Trophoblast cell (in vitro differentiated cells and primary cell): ENCODE data around the gene HMCN2.

Source experiments
- DNase-seq, 2 donors: peaks; one replicate each; pipeline ENCODE4 v3.0.0-alpha.2; 2016
- H2AFZ ChIP-seq: 2 replicates; pipeline ENCODE4 v1.6.1; 2013; ENCODE audit warnings: low read length, moderate library complexity, mild to moderate bottlenecking; ENCODE audit not compliant: insufficient read depth, poor library complexity
- H2AK5ac ChIP-seq: 2 replicates; pipeline ENCODE4 v1.6.1; 2013; ENCODE audit warnings: mild to moderate bottlenecking, low read length
- H2BK120ac ChIP-seq: 2 replicates; pipeline ENCODE4 v1.6.1; 2013; ENCODE audit warnings: low read length, mild to moderate bottlenecking, moderate library complexity; ENCODE audit not compliant: insufficient read depth, poor library complexity
- H2BK12ac ChIP-seq: 2 replicates; pipeline ENCODE4 v1.6.1; 2013; ENCODE audit warnings: mild to moderate bottlenecking, low read length, moderate library complexity
- H2BK5ac ChIP-seq: 2 replicates; pipeline ENCODE4 v1.6.1; 2013; ENCODE audit warnings: low read length, low read depth, moderate library complexity, mild to moderate bottlenecking; ENCODE audit not compliant: poor library complexity
- H3K14ac ChIP-seq: 2 replicates; pipeline ENCODE4 v1.6.1; 2013; ENCODE audit warnings: mild to moderate bottlenecking, low read length
- H3K18ac ChIP-seq: 2 replicates; pipeline ENCODE4 v1.6.1; 2013; ENCODE audit warnings: mild to moderate bottlenecking, low read length
- H3K23ac ChIP-seq: 2 replicates; pipeline ENCODE4 v1.6.1; 2013; ENCODE audit warnings: low read length
- H3K27ac ChIP-seq: 2 replicates; pipeline ENCODE4 v1.5.1; 2013; ENCODE audit warnings: low read depth, mild to moderate bottlenecking, inconsistent platforms, low read length, moderate library complexity
- H3K27me3 ChIP-seq: 2 replicates; pipeline ENCODE4 v1.6.1; 2013; ENCODE audit warnings: inconsistent platforms, mild to moderate bottlenecking, low read length, moderate library complexity; ENCODE audit not compliant: insufficient read depth
- H3K36me3 ChIP-seq, 2 experiments: 1 replicate in 1 of 2; 2 replicates in 1 of 2; pipeline ENCODE4 v1.6.1; 2013; ENCODE audit warnings: low read length in 2 of 2, mild to moderate bottlenecking in 2 of 2, moderate library complexity in 1 of 2; ENCODE audit not compliant: insufficient read depth in 2 of 2, control insufficient read depth in 1 of 2
- H3K4ac ChIP-seq: 2 replicates; pipeline ENCODE4 v1.6.1; 2013; ENCODE audit warnings: low read depth, mild to moderate bottlenecking, low read length, moderate library complexity
- H3K4me1 ChIP-seq, 2 experiments: 1 replicate in 1 of 2; 2 replicates in 1 of 2; pipeline ENCODE4 v1.6.1; 2013; ENCODE audit warnings: low read length in 2 of 2, mild to moderate bottlenecking in 2 of 2, moderate library complexity in 1 of 2; ENCODE audit not compliant: insufficient read depth in 2 of 2, control insufficient read depth in 1 of 2
- H3K4me2 ChIP-seq: 2 replicates; pipeline ENCODE4 v1.6.1; 2013; ENCODE audit warnings: inconsistent platforms, mild to moderate bottlenecking, low read length, moderate library complexity
- H3K4me3 ChIP-seq: 2 replicates; pipeline ENCODE4 v1.5.1; 2013; ENCODE audit warnings: mild to moderate bottlenecking, low read depth, low read length, inconsistent platforms
- H3K79me1 ChIP-seq: one replicate; pipeline ENCODE4 v1.6.1; 2013; ENCODE audit warnings: low read length
- H3K79me2 ChIP-seq: 2 replicates; pipeline ENCODE4 v1.6.1; 2013; ENCODE audit warnings: low read length, mild to moderate bottlenecking; ENCODE audit not compliant: control insufficient read depth, insufficient read depth, poor library complexity
- H3K9ac ChIP-seq: 2 replicates; pipeline ENCODE4 v1.6.1; 2013; ENCODE audit warnings: mild to moderate bottlenecking, low read length
- H3K9me3 ChIP-seq: 2 replicates; pipeline ENCODE4 v1.6.1; 2013; ENCODE audit warnings: low read depth, mild to moderate bottlenecking, control low read depth, inconsistent platforms, low read length; ENCODE audit not compliant: insufficient read depth
- H4K12ac ChIP-seq: 2 replicates; pipeline ENCODE4 v1.6.1; 2013; ENCODE audit warnings: low read depth, mild to moderate bottlenecking, low read length, moderate library complexity
- H4K8ac ChIP-seq: 2 replicates; pipeline ENCODE4 v1.6.1; 2013; ENCODE audit warnings: low read depth, mild to moderate bottlenecking, low read length, moderate library complexity
- H4K91ac ChIP-seq: one replicate; pipeline ENCODE4 v1.6.1; 2013; ENCODE audit warnings: low read depth, mild to moderate bottlenecking, low read length, moderate library complexity
- WGBS: extraction: QIAGEN DNeasy Blood & Tissue Kit; methylation state at CpG from one replicate; pipeline ENCODE4 v1.1.7; 2013; ENCODE audit warnings: missing lambda C conversion rate; ENCODE audit not compliant: insufficient read length, insufficient coverage; ENCODE audit errors: extremely low coverage; 5-methylcytosine and 5-hydroxymethylcytosine counted together

HMCN2 gene

GRCh38 chr9:130304643-130305042, 39.1 kb downstream of the HMCN2 start:
- WGBS, result no CpG with 5 or more reads among the region's 19 CpGs
- H3K27me3 ChIP-seq, result no peaks in the 10 kb centered on the region

GRCh38 chr9:130305381-130305780, 39.8 kb downstream of the HMCN2 start:
- Histone ChIP-seq H3K4me2 (no peak overlapping the region), H2AK5ac (no peak overlapping the region), H2AFZ (no peak overlapping the region), H3K9me3 (peaks cover 4% of the 10 kb centered on the region), H3K27ac (no peak overlapping the region), H4K12ac (no peak overlapping the region), H3K27me3 (no peaks in the 10 kb centered on the region), H4K91ac (no peak overlapping the region), H2BK120ac (no peak overlapping the region), H3K14ac (no peak overlapping the region), H3K23ac (no peak overlapping the region), H3K9ac (no peak overlapping the region), H3K36me3 (peaks cover 0 to 3% of the 10 kb centered on the region in 2 experiments), H2BK5ac (no peak overlapping the region), H3K79me1 (no peaks in the 10 kb centered on the region), H2BK12ac (no peak overlapping the region), H3K18ac (no peak overlapping the region), H4K8ac (no peak overlapping the region), H3K79me2 (no peaks in the 10 kb centered on the region), H3K4ac (no peak overlapping the region), H3K4me3 (no peak overlapping the region), H3K4me1 (peaks cover 0 to 3% of the 10 kb centered on the region in 2 experiments)
- WGBS, result no CpG with 5 or more reads among the region's 4 CpGs
- no peak for DNase-seq

More at GRCh38 chr9:130304643-130305042, 39.1 kb downstream of the HMCN2 start:
- Histone ChIP-seq H2BK5ac (no peak overlapping the region), H3K4me3 (no peak overlapping the region), H4K12ac (no peak overlapping the region), H3K4ac (no peak overlapping the region), H3K79me2 (no peaks in the 10 kb centered on the region), H3K18ac (no peak overlapping the region), H4K8ac (no peak overlapping the region), H2AFZ (no peak overlapping the region), H4K91ac (no peak overlapping the region), H3K14ac (no peak overlapping the region), H2BK12ac (no peak overlapping the region), H3K36me3 (peaks cover 0 to 5% of the 10 kb centered on the region in 2 experiments), H2AK5ac (no peak overlapping the region), H3K4me2 (no peak overlapping the region), H3K79me1 (no peaks in the 10 kb centered on the region), H2BK120ac (no peak overlapping the region), H3K27ac (no peak overlapping the region), H3K9me3 (peaks cover 2% of the 10 kb centered on the region), H3K23ac (no peak overlapping the region), H3K4me1 (peaks cover 0 to 3% of the 10 kb centered on the region in 2 experiments), H3K9ac (no peak overlapping the region)
- DNase-seq, result no peak

GRCh38 chr9:130306823-130307666, 41.5 kb downstream of the HMCN2 start:
- Histone ChIP-seq H3K79me2 (no peaks in the 10 kb centered on the region), H3K4me3 (no peak overlapping the region), H3K27ac (no peak overlapping the region), H3K14ac (no peak overlapping the region), H3K27me3 (no peaks in the 10 kb centered on the region), H3K36me3 (peaks cover 0 to 3% of the 10 kb centered on the region in 2 experiments), H2BK5ac (no peak overlapping the region), H3K23ac (no peak overlapping the region), H2BK12ac (no peak overlapping the region), H3K9ac (no peak overlapping the region), H3K18ac (no peak overlapping the region), H4K8ac (no peak overlapping the region), H2AFZ (no peak overlapping the region), H3K4ac (no peak overlapping the region), H3K9me3 (peaks cover 4% of the 10 kb centered on the region), H3K4me2 (no peak overlapping the region), H4K91ac (no peak overlapping the region), H3K79me1 (no peaks in the 10 kb centered on the region), H4K12ac (no peak overlapping the region), H3K4me1 (no peaks in the 10 kb centered on the region), H2AK5ac (no peak overlapping the region), H2BK120ac (no peak overlapping the region)
- no peak for DNase-seq
- no CpG with 5 or more reads among the region's 21 CpGs for WGBS

GRCh38 chr9:130307667-130307943, 42.0 kb downstream of the HMCN2 start:
- no peaks in the 10 kb centered on the region for H3K79me1 ChIP-seq

More at GRCh38 chr9:130307667-130307943, 42.0 kb downstream of the HMCN2 start:
- H3K4me1 ChIP-seq, result no peaks in the 10 kb centered on the region
- no peak overlapping the region for H3K4me2 ChIP-seq
- no peak overlapping the region for H3K4ac ChIP-seq
- no CpG with 5 or more reads among the region's 5 CpGs for WGBS
- H3K14ac ChIP-seq, result no peak overlapping the region
- no peak overlapping the region for H2BK5ac ChIP-seq
- H4K8ac ChIP-seq, result no peak overlapping the region
- no peak overlapping the region for H3K18ac ChIP-seq
- no peak overlapping the region for H2BK12ac ChIP-seq
- H2AK5ac ChIP-seq, result no peak overlapping the region
- peaks cover 4% of the 10 kb centered on the region for H3K9me3 ChIP-seq
- H3K36me3 ChIP-seq, result peaks cover 0 to 3% of the 10 kb centered on the region in 2 experiments
- DNase-seq, result no peak
- H2BK120ac ChIP-seq, result no peak overlapping the region
- H4K12ac ChIP-seq, result no peak overlapping the region
- no peak overlapping the region for H4K91ac ChIP-seq
- H3K79me2 ChIP-seq, result no peaks in the 10 kb centered on the region
- H3K4me3 ChIP-seq, result no peak overlapping the region
- H3K9ac ChIP-seq, result no peak overlapping the region
- H3K23ac ChIP-seq, result no peak overlapping the region
- H3K27me3 ChIP-seq, result no peaks in the 10 kb centered on the region
- no peak overlapping the region for H3K27ac ChIP-seq
- no peak overlapping the region for H2AFZ ChIP-seq
